KOPT-K1 (cell line): ENCODE results near the gene CD93.

Experiments
- H3K27ac ChIP-seq: fragments of 200-600 bp; sonication (generic); 2 replicates; pipeline ENCODE4 v1.5.1; 2016; ENCODE audit warnings: antibody characterized with exemption, mild to moderate bottlenecking, low read depth, low read length; ENCODE audit not compliant: poor library complexity, severe bottlenecking
- H3K36me3 ChIP-seq: fragments of 200-600 bp; sonication (generic); 2 replicates; pipeline ENCODE4 v1.5.1; 2017; ENCODE audit warnings: antibody characterized with exemption, mild to moderate bottlenecking, low read length, moderate library complexity; ENCODE audit not compliant: insufficient read depth
- H3K9me3 ChIP-seq: fragments of 200-600 bp; sonication (generic); 2 replicates; pipeline ENCODE4 v1.5.1; 2017; ENCODE audit warnings: antibody characterized with exemption, low read length, mild to moderate bottlenecking; ENCODE audit not compliant: insufficient read depth, poor library complexity, severe bottlenecking

The CD93 gene

GRCh38 chr20:23066772-23067171, 19.4 kb downstream of the CD93 start:
- no peaks in the 10 kb centered on the region for H3K36me3 ChIP-seq
- H3K9me3 ChIP-seq = no peaks in the 10 kb centered on the region
- no peak overlapping the region for H3K27ac ChIP-seq

- H3K36me3 ChIP-seq = no peaks in the 10 kb centered on the region
- no peak overlapping the region for H3K27ac ChIP-seq
- H3K9me3 ChIP-seq = no peaks in the 10 kb centered on the region
Measured at GRCh38 chr20:23065266-23066201, 20.6 kb downstream of the CD93 start.

- H3K27ac ChIP-seq = no peak overlapping the region
- no peaks in the 10 kb centered on the region for H3K36me3 ChIP-seq
- no peaks in the 10 kb centered on the region for H3K9me3 ChIP-seq
Measured at GRCh38 chr20:23063581-23063980, 22.5 kb downstream of the CD93 start.

GRCh38 chr20:23063168-23063567, 23.0 kb downstream of the CD93 start:
- Histone ChIP-seq H3K9me3 (no peaks in the 10 kb centered on the region), H3K36me3 (no peaks in the 10 kb centered on the region), H3K27ac (no peak overlapping the region)

GRCh38 chr20:23062632-23063031, 23.5 kb downstream of the CD93 start:
- no peak overlapping the region for H3K27ac ChIP-seq
- no peaks in the 10 kb centered on the region for H3K9me3 ChIP-seq
- H3K36me3 ChIP-seq = no peaks in the 10 kb centered on the region

GRCh38 chr20:23061734-23062561, 24.2 kb downstream of the CD93 start:
- H3K9me3 ChIP-seq = no peaks in the 10 kb centered on the region
- H3K36me3 ChIP-seq = no peaks in the 10 kb centered on the region
- H3K27ac ChIP-seq = no peak overlapping the region

GRCh38 chr20:23061262-23061661, 24.9 kb downstream of the CD93 start:
- H3K27ac ChIP-seq = no peak overlapping the region
- H3K36me3 ChIP-seq = no peaks in the 10 kb centered on the region

GRCh38 chr20:23060629-23061028, 25.5 kb downstream of the CD93 start:
- H3K36me3 ChIP-seq = no peaks in the 10 kb centered on the region
- H3K9me3 ChIP-seq = no peaks in the 10 kb centered on the region
- H3K27ac ChIP-seq = no peak overlapping the region

More at GRCh38 chr20:23061262-23061661, 24.9 kb downstream of the CD93 start:
- H3K9me3 ChIP-seq = no peaks in the 10 kb centered on the region

- Histone ChIP-seq H3K9me3 (no peaks in the 10 kb centered on the region), H3K27ac (no peak overlapping the region), H3K36me3 (no peaks in the 10 kb centered on the region)
Measured at GRCh38 chr20:23059846-23060245, 26.3 kb downstream of the CD93 start.

- H3K9me3 ChIP-seq = no peaks in the 10 kb centered on the region
- no peaks in the 10 kb centered on the region for H3K36me3 ChIP-seq
- H3K27ac ChIP-seq = no peak overlapping the region
Measured at GRCh38 chr20:23059001-23059400, 27.1 kb downstream of the CD93 start.

- H3K36me3 ChIP-seq = no peaks in the 10 kb centered on the region
- H3K9me3 ChIP-seq = no peaks in the 10 kb centered on the region
- H3K27ac ChIP-seq = no peak overlapping the region
Measured at GRCh38 chr20:23058240-23058639, 27.9 kb downstream of the CD93 start.

- no peaks in the 10 kb centered on the region for H3K9me3 ChIP-seq
- no peak overlapping the region for H3K27ac ChIP-seq
- H3K36me3 ChIP-seq = no peaks in the 10 kb centered on the region
Measured at GRCh38 chr20:23052904-23053303, 33.2 kb downstream of the CD93 start.

- Histone ChIP-seq H3K9me3 (no peaks in the 10 kb centered on the region), H3K36me3 (no peaks in the 10 kb centered on the region), H3K27ac (no peak overlapping the region)
Measured at GRCh38 chr20:23050847-23051627, 35.1 kb downstream of the CD93 start.

GRCh38 chr20:23050076-23050838, 35.9 kb downstream of the CD93 start:
- no peaks in the 10 kb centered on the region for H3K9me3 ChIP-seq
- no peak overlapping the region for H3K27ac ChIP-seq
- H3K36me3 ChIP-seq = no peaks in the 10 kb centered on the region
